Cardiac muscle cell (in vitro differentiated cells and primary cell): Measurements from ENCODE around the gene SLAMF1. TPM values are rescaled to one million over a fixed set of nuclear protein-coding genes. Genes with fewer than 3 reads are reported as not detected.

Source experiments
- DNase-seq, 2 donors: peaks; one replicate each; pipeline versions ENCODE4 v3.0.0 to v3.0.0-alpha.2; 2010 to 2017; ENCODE audit warnings: low read depth in 1 of 2, low spot score in 1 of 2
- H3K27ac ChIP-seq: fragments of 200-600 bp; sonication (generic); 2 replicates; pipeline ENCODE4 v1.5.1; 2016
- H3K27me3 ChIP-seq: fragments of 200-600 bp; sonication (generic); 2 replicates; pipeline ENCODE4 v1.6.0; 2016; ENCODE audit warnings: control low read depth
- H3K36me3 ChIP-seq: fragments of 200-600 bp; sonication (generic); 2 replicates; pipeline ENCODE4 v1.5.1; 2016; ENCODE audit warnings: control low read depth
- H3K4me1 ChIP-seq: fragments of 200-600 bp; sonication (generic); 2 replicates; pipeline ENCODE4 v1.8.1; 2017; ENCODE audit warnings: low read depth, mild to moderate bottlenecking, mixed run types
- H3K4me3 ChIP-seq: fragments of 200-600 bp; sonication (generic); 2 replicates; pipeline ENCODE4 v1.5.1; 2016; ENCODE audit warnings: mild to moderate bottlenecking
- H3K9me3 ChIP-seq: fragments of 200-600 bp; sonication (generic); 2 replicates; pipeline ENCODE4 v1.5.1; 2017; ENCODE audit warnings: low read depth, mild to moderate bottlenecking, control low read depth
- CTCF ChIP-seq: IDR thresholded peaks from 2 replicates; pipeline ENCODE4 v1.5.1; 2012; ENCODE audit warnings: low read depth, mild to moderate bottlenecking, low read length
- polyA plus RNA-seq: library from polyadenylated mRNA; unstranded; fragments of >200 nt; fragmentation: Nextera tagmentation; extraction: Ambion mirVana; gene quantifications from 2 replicates; pipeline ENCODE4 v1.2.1, GENCODE V29; 2016
- total RNA-seq: library from RNA; depleted of rRNA; stranded (reverse); fragments of >200 nt; gene quantifications from 2 replicates; pipeline ENCODE4 v1.2.3, GENCODE V29; 2016

The SLAMF1 gene
- total and polyA plus RNA-seq, 2 experiments from 2014 or later = not detected

GRCh38 chr1:160637821-160638539 is 8.9 kb downstream of the SLAMF1 start:
- H3K27me3 ChIP-seq = no peaks in the 10 kb centered on the region
- peak in 1 of 2 donors; percentile 58 for DNase-seq
- H3K4me3 ChIP-seq = no peak overlapping the region
- H3K9me3 ChIP-seq = no peaks in the 10 kb centered on the region
- no peaks in the 10 kb centered on the region for H3K36me3 ChIP-seq
- TF ChIP-seq CTCF = no peak
- H3K4me1 ChIP-seq = peaks cover 10% of the 10 kb centered on the region
- H3K27ac ChIP-seq = no peak overlapping the region

GRCh38 chr1:160637065-160637464 is 9.8 kb downstream of the SLAMF1 start:
- H3K4me3 ChIP-seq = no peak overlapping the region
- H3K4me1 ChIP-seq = peaks cover 10% of the 10 kb centered on the region
- no peaks in the 10 kb centered on the region for H3K36me3 ChIP-seq
- H3K27ac ChIP-seq = no peak overlapping the region
- H3K9me3 ChIP-seq = no peaks in the 10 kb centered on the region
- no peak for TF ChIP-seq CTCF
- DNase-seq = no peak
- no peaks in the 10 kb centered on the region for H3K27me3 ChIP-seq

- Histone ChIP-seq H3K36me3 (no peaks in the 10 kb centered on the region), H3K4me1 (peaks cover 10% of the 10 kb centered on the region), H3K27ac (no peak overlapping the region), H3K4me3 (no peak overlapping the region), H3K9me3 (no peaks in the 10 kb centered on the region), H3K27me3 (no peaks in the 10 kb centered on the region)
- TF ChIP-seq CTCF = no peak
- no peak for DNase-seq
Measured at GRCh38 chr1:160636547-160636946, 10.3 kb downstream of the SLAMF1 start.

- no peaks in the 10 kb centered on the region for H3K36me3 ChIP-seq
- H3K4me1 ChIP-seq = peaks cover 10% of the 10 kb centered on the region
- TF ChIP-seq CTCF = no peak
- no peak overlapping the region for H3K4me3 ChIP-seq
- H3K27ac ChIP-seq = no peak overlapping the region
- no peaks in the 10 kb centered on the region for H3K27me3 ChIP-seq
- no peaks in the 10 kb centered on the region for H3K9me3 ChIP-seq
- DNase-seq = no peak
Measured at GRCh38 chr1:160636076-160636475, 10.8 kb downstream of the SLAMF1 start.

- H3K27ac ChIP-seq = no peak overlapping the region
- DNase-seq = no peak
- H3K36me3 ChIP-seq = no peaks in the 10 kb centered on the region
- H3K9me3 ChIP-seq = no peaks in the 10 kb centered on the region
- no peak overlapping the region for H3K4me3 ChIP-seq
- no peaks in the 10 kb centered on the region for H3K27me3 ChIP-seq
- H3K4me1 ChIP-seq = peaks cover 9% of the 10 kb centered on the region
- no peak for TF ChIP-seq CTCF
Measured at GRCh38 chr1:160634543-160635491, 12.0 kb downstream of the SLAMF1 start.
